GM18951 (cell line): ENCODE measurements around the gene NFIA.
"Not testable (repeated sequence)": the region's sequence is repeated elsewhere in the genome, so short reads cannot be mapped to it uniquely, and the experiment has no call there.

ENCODE experiments used
- POLR2A ChIP-seq: IDR thresholded peaks from 4 replicates; pipeline ENCODE4 v1.6.1; 2011; ENCODE audit warnings: mild to moderate bottlenecking; ENCODE audit not compliant: insufficient read length, insufficient read depth; ENCODE audit errors: extremely low read depth
- in situ Hi-C: fragments of 300-500 bp; cut with MboI; formaldehyde crosslinking; loops from one replicate; pipeline ENCODE4 v1.12.0; 2022; ENCODE audit warnings: low sequenced_read_pairs, mixed read lengths, inconsistent platforms; ENCODE audit not compliant: unreplicated experiment

The NFIA gene

DNA sequence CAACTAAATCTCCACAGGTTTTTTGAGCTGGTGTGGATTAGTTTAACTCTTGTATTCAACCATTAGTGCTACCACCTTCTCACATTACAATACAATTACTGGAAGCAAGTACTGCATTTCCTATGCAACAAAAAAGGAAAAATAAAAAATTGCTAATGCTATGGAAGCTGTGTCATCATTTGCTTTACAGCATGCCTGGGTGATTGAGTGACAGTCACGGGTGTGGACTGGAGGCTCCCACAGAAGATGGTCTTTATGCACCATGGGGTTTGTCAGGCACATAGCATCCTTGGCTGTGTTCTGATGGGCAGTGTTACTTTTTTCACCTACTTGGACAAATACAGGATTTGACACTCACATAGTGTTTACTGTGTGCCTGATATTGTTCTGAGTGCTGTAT, 380.3 kb downstream of the NFIA start:
- in situ Hi-C loops = no loop called here
- no peak for TF ChIP-seq POLR2A

DNA sequence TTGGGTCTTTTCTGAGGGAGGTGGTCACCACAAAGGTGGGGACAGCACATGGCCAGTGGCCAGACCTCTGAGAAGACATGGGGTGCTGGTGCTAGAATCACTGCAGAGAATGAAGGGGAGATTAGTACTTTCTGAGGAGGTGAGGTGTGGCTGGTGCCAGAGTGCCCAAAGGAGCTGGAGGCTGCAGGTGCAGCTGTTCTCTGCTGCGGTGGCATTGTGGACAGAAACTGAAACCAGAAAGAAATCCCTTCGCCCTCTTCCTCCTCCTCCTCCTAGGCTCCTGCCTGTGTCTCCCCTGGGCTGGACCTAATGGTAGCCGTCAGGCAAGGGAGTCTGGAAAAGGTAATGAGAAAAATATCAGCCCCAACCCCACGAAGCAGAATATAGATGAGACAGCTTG, 380.9 kb downstream of the NFIA start:
- no peak for TF ChIP-seq POLR2A
- in situ Hi-C loops = no loop called here

DNA sequence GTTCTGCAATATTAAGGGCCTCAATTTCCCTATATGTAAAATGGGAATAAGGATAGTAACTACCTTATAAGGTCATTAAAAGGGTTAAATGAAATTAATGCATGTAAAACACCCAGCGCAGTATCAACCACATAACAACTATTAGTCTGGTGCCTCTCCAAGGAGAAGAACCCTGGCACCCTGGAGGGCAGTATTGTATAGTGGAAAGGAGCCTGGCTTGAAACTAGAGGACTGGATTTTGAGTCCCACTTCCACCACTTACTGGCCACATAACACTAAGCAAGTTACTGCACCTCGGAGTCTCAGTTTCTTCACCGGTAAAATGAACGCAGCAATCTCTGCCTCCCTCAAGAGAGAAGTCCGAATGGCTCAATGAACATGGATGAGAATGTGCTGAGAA, 385.5 kb downstream of the NFIA start:
- in situ Hi-C loops = not testable (repeated sequence)

DNA sequence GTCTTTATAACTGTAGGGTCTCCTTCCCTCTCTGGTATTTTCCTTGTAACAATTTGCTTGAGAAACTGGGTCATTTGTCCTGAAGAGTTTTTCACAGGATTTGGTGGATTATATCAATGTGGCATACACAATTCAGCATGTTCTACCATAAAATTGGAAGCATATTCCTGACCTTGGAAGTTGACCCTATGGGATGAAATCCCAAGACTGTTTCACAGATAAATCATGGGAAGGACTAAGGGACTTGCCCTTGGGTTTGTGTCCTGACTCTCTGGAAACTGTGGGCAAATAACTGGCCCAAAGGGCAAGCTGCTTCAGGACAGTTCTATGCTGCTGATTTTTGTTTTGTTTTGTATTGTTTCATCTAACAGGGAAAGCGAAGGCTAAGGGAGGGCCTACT, 387.0 kb downstream of the NFIA start:
- in situ Hi-C loops = no loop called here
- TF ChIP-seq POLR2A = no peak

DNA sequence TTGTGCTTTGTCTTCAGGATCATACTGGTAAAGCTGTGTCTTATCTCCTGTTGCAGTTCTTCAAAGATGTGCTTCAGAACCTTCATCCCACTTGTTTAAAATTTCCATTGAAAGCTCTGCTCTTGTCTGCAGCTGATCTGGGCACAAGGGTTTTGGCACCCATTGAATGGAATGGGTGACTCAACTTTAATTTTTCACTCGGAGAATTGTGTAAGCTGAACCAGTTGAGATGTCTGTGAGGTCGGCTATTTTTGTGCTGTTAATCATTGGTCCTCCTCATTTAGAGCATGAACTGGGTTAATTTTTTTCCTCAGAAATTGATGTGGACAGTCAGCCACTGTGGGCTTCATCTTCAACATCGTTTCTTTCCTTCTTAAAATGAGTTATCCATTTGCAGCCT, 390.5 kb downstream of the NFIA start:
- no peak for TF ChIP-seq POLR2A
- in situ Hi-C loops = no loop called here

DNA sequence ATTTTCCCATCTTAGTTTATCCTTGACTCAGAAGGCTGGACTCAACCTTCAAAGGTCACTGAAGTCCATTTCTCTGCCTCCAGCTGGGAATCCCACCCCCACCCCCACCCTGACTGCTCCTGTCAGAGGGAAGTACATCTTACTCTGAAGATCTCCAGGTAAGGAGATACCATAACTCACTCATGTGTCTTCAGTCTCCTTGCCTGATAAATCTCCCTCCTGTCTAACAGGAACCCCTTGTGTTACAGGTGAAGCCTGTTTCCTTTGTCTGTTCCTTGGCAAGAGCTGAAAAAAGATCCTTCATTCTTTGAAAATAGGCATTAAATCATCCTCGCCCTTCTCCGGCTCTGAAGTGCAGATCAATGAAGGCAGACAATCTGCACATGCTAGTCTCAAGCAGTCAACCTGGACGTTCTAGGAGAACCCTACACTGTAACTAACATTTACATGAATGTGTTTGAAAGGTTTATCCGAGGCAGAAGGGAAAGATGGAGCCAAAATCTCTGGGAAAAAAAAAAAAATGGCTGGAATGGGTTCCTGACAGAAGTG, 392.0 kb downstream of the NFIA start:
- no peak for TF ChIP-seq POLR2A
- in situ Hi-C loops = no loop called here

DNA sequence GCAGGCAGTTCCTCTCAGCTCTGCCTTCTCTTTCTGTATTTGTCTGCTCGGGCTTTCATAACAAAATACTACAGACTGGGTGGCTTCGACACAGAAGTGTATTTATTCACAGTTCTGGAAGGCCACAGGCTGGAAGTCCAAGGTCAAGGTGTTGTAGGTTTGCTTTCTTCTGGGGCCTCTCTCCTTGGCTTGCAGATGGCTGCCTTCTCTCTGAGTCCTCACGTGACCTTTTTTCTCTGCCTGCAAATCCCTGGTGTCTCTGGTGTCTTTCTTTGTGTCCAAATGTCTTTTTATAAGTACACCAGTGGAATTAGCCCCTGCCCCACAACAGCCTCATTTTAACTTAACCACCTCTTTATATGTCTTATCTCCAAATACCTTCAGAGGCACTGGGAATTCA, 392.6 kb downstream of the NFIA start:
- TF ChIP-seq POLR2A = no peak
- in situ Hi-C loops = no loop called here

DNA sequence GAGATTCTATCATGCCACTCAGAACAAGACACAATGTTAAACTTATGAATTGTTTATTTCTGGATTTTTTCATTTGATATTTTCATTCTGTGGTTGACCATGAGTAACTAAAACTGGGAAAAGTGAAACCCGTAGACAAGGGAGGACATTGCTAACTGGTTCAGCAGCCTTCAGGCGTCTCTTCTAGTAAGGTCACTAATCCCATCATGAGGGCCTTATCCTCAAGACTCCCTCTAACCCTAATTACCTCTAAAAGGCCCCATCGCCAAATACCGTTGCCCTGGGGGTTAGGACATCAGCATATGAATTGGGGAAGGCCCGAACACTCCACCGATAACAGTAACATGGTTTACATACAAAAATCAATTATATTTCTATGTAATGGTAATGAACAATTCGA, 394.9 kb downstream of the NFIA start:
- in situ Hi-C loops = no loop called here

DNA sequence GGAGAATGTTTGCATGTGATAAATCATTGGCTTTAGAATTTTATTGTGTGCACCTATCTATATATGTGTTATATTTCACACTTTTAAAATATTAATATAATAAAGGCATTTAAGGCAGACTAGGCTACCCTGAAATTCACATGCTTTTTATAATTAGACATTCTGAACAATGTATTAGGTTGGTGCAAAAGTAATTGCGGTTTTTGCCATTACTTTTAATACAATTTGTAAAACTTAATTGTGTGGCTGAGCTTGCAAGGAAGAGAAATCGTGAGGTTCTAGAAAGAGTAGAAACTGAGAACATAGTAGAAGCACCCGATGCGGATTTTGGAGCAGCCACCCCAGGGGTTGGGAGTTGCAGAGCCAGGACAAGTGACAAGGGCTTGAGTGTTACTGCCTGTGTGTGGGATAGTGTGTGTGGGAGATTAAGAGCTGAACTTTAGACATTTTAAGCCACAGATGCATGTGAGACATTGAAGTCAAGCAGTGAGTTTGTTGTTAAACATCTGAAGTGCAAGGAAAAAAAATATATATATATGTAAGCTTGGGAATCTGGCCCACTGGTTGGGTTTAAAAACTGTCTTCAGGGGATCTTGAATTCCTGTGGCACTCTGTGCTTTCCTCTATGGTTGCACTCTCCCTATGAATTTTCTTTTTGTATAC, 398.0 kb downstream of the NFIA start:
- in situ Hi-C loops = no loop called here
- TF ChIP-seq POLR2A = no peak

More for the DNA sequence above, 394.9 kb downstream of the NFIA start:
- TF ChIP-seq POLR2A = no peak

DNA sequence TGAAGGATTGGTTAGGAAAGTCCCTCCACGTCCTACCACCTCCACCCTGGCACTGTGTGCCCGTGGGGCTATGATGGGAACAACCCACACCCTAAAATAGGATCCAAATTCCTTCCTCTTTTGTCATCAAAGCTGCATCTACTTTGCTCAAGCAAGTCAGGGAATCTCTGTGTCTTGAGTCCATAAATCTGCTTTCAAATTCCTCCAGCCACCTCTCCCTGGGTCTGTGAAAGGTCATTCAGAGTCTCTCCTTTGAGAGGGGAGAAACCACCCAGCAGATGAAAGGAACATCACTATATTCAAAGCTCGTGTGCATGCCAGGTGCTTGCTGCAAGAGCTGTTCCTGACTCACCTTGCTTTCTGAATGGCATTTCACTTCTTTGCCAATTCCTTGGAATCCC, 399.0 kb downstream of the NFIA start:
- in situ Hi-C loops = no loop called here
- TF ChIP-seq POLR2A = no peak

DNA sequence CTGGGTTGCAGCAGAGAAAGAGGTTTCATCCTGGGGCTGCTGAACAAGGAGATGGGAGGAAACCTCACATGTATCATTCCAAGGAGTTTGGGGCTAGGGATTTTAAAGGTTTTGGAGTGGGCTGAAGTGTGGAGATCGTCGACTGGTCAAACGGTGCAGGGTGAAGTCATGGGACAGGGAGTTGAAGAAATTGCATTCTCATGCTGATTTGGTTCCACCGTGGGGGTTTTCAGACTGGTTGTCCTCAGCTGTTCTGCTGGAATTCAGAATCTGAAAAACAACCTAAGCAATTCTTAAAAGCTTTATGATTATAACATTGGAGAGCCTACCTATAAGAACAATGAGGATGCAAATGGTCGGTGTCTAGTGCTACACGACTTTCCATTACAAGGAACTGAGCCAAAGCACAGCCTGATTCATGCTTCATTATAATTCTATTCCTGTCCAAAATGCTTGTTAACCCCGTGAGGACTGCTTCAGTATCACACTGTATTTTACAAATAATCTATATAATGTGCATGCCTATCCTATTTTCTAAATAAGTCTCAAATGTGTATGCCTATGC, 399.9 kb downstream of the NFIA start:
- TF ChIP-seq POLR2A = no peak
- in situ Hi-C loops = no loop called here

DNA sequence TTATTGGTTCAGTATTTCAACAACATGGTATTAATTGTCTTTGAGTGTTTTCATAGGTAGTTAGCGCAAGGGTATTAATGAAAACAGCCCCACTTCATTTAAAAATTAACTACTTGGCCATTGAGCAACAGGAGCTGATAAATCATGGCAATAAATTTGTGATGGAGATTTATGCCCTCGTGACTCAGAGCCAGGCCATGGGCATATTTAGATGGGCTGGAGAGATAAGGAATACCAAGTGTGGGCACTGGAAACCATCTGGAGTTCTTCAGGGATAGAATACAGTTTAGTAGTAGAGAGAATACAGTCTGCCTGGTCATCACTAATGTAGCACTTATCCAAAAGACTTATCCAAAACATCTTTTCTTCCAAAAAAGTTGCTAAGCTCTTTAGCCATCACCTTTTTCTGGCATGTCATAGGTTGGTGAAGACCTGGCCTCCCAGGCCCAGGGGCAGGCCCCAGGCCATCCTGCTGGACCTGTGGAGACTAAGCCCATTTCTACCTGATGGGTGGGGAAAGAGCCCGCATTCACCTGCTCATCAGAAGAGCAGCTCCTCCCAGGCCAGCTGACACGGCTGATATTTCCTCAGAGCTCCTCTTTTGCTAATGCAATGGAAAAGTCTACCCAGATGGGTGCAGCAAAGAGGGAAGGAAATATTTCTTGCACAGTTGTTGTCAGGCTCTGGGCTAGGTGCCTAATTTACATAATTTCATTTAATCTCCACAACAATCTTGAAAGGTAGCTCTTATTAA, 404.6 kb downstream of the NFIA start:
- no peak for TF ChIP-seq POLR2A
- in situ Hi-C loops = no loop called here

DNA sequence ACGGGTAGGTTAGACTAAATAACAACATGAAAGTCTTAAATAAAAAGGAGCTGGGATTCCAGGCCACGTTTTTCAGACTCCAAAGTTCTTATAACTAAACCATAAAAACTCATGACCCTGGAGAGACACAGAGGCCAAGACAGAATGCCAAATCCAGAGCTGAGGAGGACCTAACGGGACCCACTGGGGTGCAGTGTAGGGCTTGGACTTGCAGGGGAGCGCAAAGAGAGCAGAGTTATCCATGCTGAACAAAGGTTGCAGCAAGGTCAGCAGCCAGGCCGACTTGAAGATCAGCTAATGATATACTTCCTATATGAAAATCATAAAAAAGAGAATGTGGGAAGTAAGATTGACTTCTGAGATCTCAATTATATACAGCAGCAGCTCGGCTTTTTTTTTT, 405.4 kb downstream of the NFIA start:
- no peak for TF ChIP-seq POLR2A
- in situ Hi-C loops = no loop called here

DNA sequence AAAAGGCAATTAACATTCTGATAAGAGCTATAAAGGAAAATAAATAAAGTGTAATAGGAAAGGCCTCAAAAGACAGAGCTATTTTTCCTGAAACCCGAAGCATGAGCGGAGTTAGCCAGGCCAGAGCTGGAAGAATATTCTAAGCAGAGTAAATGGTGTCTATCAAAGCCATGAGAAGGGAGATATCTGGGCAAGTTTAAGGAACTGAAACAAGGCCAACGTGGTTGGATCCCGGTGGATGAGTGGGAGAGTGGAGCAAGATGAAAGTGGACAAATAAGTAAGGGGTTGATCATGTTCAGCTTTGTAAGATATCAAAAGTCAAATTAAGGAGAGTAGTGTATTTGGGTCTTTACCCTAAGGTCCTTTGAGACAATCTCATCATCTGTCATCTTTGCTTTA, 408.6 kb downstream of the NFIA start:
- TF ChIP-seq POLR2A = no peak
- in situ Hi-C loops = no loop called here

DNA sequence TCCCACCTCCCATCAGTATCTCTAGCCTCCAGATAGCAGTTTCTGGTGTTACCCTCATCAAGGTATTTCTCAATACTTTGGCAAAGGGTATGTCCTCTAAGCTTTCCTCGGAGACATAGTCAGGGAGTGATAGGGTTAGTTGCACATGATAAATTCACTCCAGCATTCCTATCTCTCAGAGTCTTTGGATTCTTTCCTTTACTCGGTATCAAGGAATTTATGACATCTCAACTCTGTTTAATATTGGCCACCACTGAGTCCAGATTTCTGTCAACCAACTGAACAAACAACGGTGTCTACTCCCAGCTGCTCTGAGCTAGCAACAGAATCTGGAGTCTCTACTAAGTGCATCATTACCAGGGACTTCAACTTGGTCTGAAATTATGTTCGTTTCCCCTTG, 409.1 kb downstream of the NFIA start:
- in situ Hi-C loops = no loop called here
- TF ChIP-seq POLR2A = no peak
